GM12878 (cell line): Measurements from ENCODE around the gene TGFB2. TPM values are rescaled to one million over a fixed set of nuclear protein-coding genes. Genes with fewer than 3 reads are reported as not detected.

Source experiments
- ATAC-seq: fragments of 200-7000 bp; cut with Tn5 transposase; 3 replicates; pipeline ENCODE4 v1.9.1; 2020; ENCODE audit warnings: mild to moderate bottlenecking, moderate library complexity
- BruUV-seq: library from RNA; stranded (reverse); fragments of 400-500 nt; replicated peaks from 2 replicates; lab custom pipeline; 2021; lab: Mats Ljungman, UMichigan
- CTCF ChIA-PET: fragments of 300-600 bp; sonication (Branson Sonifier 250); formaldehyde crosslinking; extraction: SDS; loops from one replicate; lab custom pipeline; 2021; ENCODE audit warnings: inconsistent platforms; lab: Yijun Ruan, JAX
- POLR2A ChIA-PET: fragments of 350-600 bp; formaldehyde crosslinking; extraction: SDS; loops from one replicate; lab custom pipeline; 2021; ENCODE audit warnings: inconsistent platforms; lab: Charles Lee
- RAD21 ChIA-PET: fragments of 300-600 bp; sonication (Branson Sonifier 250); formaldehyde crosslinking; loops from one replicate; lab custom pipeline; 2023; ENCODE audit warnings: antibody characterized with exemption; ENCODE audit not compliant: unreplicated experiment; lab: Charles Lee
- SMC1A ChIA-PET: fragments of 300-600 bp; sonication (Branson Sonifier 250); formaldehyde crosslinking; loops from one replicate; lab custom pipeline; 2023; ENCODE audit not compliant: unreplicated experiment, uncharacterized antibody; lab: Charles Lee
- DNase-seq: peaks from one replicate; pipeline ENCODE4 v3.0.0-alpha.2; 2011; ENCODE audit warnings: low read depth, low spot score
- FAIRE-seq: peaks from 3 replicates; lab custom pipeline; 2011; peaks lifted over from hg19 to GRCh38; lab: Jason Lieb, UNC
- H2AFZ ChIP-seq: 2 replicates; pipeline ENCODE4 v1.6.0; 2011; ENCODE audit warnings: low read depth, low read length, control low read depth; ENCODE audit not compliant: control insufficient read depth
- H3K27ac ChIP-seq: 2 replicates; pipeline ENCODE4 v1.5.1; 2011; ENCODE audit warnings: control low read depth; ENCODE audit not compliant: control insufficient read depth, insufficient read depth
- H3K27me3 ChIP-seq, 2 experiments: replicated peaks in 1 of 2; 2 replicates each; pipeline versions ENCODE4 v1.6.0 to v1.6.1; 2011; ENCODE audit warnings: low read length in 1 of 2; ENCODE audit not compliant: control insufficient read depth in 2 of 2, insufficient read depth in 2 of 2
- H3K36me3 ChIP-seq, 2 experiments: 2 replicates each; pipeline ENCODE4 v1.5.1; 2011; ENCODE audit warnings: low read length in 1 of 2; ENCODE audit not compliant: control insufficient read depth in 2 of 2, insufficient read depth in 2 of 2
- H3K4me1 ChIP-seq: 2 replicates; pipeline ENCODE4 v1.6.1; 2011; ENCODE audit warnings: mild to moderate bottlenecking, low read length, moderate library complexity, mixed read lengths; ENCODE audit not compliant: control insufficient read depth, insufficient read depth
- H3K4me2 ChIP-seq: 2 replicates; pipeline ENCODE4 v1.6.0; 2011; ENCODE audit warnings: control low read depth; ENCODE audit not compliant: control insufficient read depth, insufficient read depth
- H3K4me3 ChIP-seq: fragments of 200-600 bp; sonication (generic); 2 replicates; pipeline ENCODE4 v1.5.1; 2016
- H3K79me2 ChIP-seq: 2 replicates; pipeline ENCODE4 v1.6.0; 2011; ENCODE audit warnings: low read length; ENCODE audit not compliant: control insufficient read depth, insufficient read depth
- H3K9ac ChIP-seq: 2 replicates; pipeline ENCODE4 v1.8.0; 2011; ENCODE audit warnings: low read length, control low read depth, mixed read lengths; ENCODE audit not compliant: control insufficient read depth, insufficient read depth
- H3K9me3 ChIP-seq: replicated peaks from 3 replicates; pipeline ENCODE4 v1.5.1; 2011; ENCODE audit warnings: mild to moderate bottlenecking, low read length; ENCODE audit not compliant: control insufficient read depth, insufficient read depth
- H4K20me1 ChIP-seq: 2 replicates; pipeline ENCODE4 v1.6.0; 2011; ENCODE audit not compliant: control insufficient read depth, insufficient read depth
- BCL11A ChIP-seq: IDR thresholded peaks from 2 replicates; pipeline ENCODE4 v1.6.1; 2011; ENCODE audit warnings: low read depth, low read length
- CEBPB ChIP-seq, 2 experiments: fragments of 150-350 bp in 1 of 2; IDR thresholded peaks; 2 replicates each; pipeline ENCODE4 v1.6.1; 2012 to 2014; ENCODE audit warnings: low read depth in 2 of 2, low read length in 2 of 2, borderline replicate concordance in 1 of 2, inconsistent platforms in 1 of 2
- CHD1 ChIP-seq: IDR thresholded peaks from 2 replicates; pipeline ENCODE4 v1.6.1; 2012; ENCODE audit warnings: low read depth, low read length, improper control_type of control experiment
- CHD4 ChIP-seq: fragments of 200-600 bp; sonication (generic); IDR thresholded peaks from 2 replicates; pipeline ENCODE4 v1.6.1; 2016; ENCODE audit warnings: mild to moderate bottlenecking
- GABPA ChIP-seq: IDR thresholded peaks from 2 replicates; pipeline ENCODE4 v1.6.1; 2014; ENCODE audit warnings: antibody characterized with exemption, low read depth, mild to moderate bottlenecking, inconsistent platforms
- GATAD2B ChIP-seq: fragments of 450-650 bp; conservative IDR thresholded peaks from 2 replicates; pipeline ENCODE4 v1.6.1; 2017; ENCODE audit warnings: low read depth, mild to moderate bottlenecking, moderate library complexity
- HDAC2 ChIP-seq: fragments of 200-600 bp; sonication (generic); IDR thresholded peaks from 2 replicates; pipeline ENCODE4 v1.6.1; 2017
- HSF1 ChIP-seq: fragments of 150-350 bp; IDR thresholded peaks from 2 replicates; pipeline ENCODE4 v1.6.1; 2014; ENCODE audit warnings: mild to moderate bottlenecking, low read depth, low read length
- MTA3 ChIP-seq: IDR thresholded peaks from 2 replicates; pipeline ENCODE4 v1.6.1; 2012; ENCODE audit warnings: low read length, inconsistent platforms, borderline replicate concordance
- NBN ChIP-seq: fragments of 450-650 bp; IDR thresholded peaks from 2 replicates; pipeline ENCODE4 v1.6.1; 2016
- PAX5 ChIP-seq: IDR thresholded peaks from 2 replicates; pipeline ENCODE4 v1.6.1; 2011; ENCODE audit warnings: low read depth, low read length, borderline replicate concordance
- SIN3A ChIP-seq: IDR thresholded peaks from 2 replicates; pipeline ENCODE4 v1.6.1; 2012; ENCODE audit warnings: low read depth, low read length, improper control_type of control experiment
- SMARCA5 ChIP-seq: fragments of 450-650 bp; IDR thresholded peaks from 2 replicates; pipeline ENCODE4 v1.6.1; 2017; ENCODE audit warnings: mild to moderate bottlenecking
- STAT1 ChIP-seq: fragments of 450-650 bp; conservative IDR thresholded peaks from 2 replicates; pipeline ENCODE4 v1.6.1; 2014; ENCODE audit warnings: antibody characterized with exemption, mild to moderate bottlenecking
- TCF3 ChIP-seq: IDR thresholded peaks from 2 replicates; pipeline ENCODE4 v1.6.1; 2012; ENCODE audit warnings: low read depth, mild to moderate bottlenecking, low read length, borderline replicate concordance; ENCODE audit not compliant: insufficient read depth
- TCF7 ChIP-seq: IDR thresholded peaks from 2 replicates; pipeline ENCODE4 v1.6.1; 2014; ENCODE audit warnings: antibody characterized with exemption, borderline replicate concordance
- ZNF24 ChIP-seq: fragments of 450-650 bp; IDR thresholded peaks from 2 replicates; pipeline ENCODE4 v1.6.1; 2017; ENCODE audit warnings: antibody characterized with exemption, mild to moderate bottlenecking
- ZNF622 ChIP-seq: fragments of 450-650 bp; IDR thresholded peaks from 2 replicates; pipeline ENCODE4 v1.6.1; 2017; ENCODE audit warnings: mild to moderate bottlenecking, inconsistent platforms
- WGBS: methylation state at CpG from one replicate; pipeline ENCODE4 v1.1.6; 2016; ENCODE audit warnings: low lambda C conversion rate; ENCODE audit not compliant: insufficient replicate concordance, insufficient coverage; ENCODE audit errors: missing lambda C conversion rate; 5-methylcytosine and 5-hydroxymethylcytosine counted together
- in situ Hi-C: fragments of 300-500 bp; cut with MboI; formaldehyde crosslinking; loops from 9 replicates; pipeline ENCODE4 v1.14.3; 2018; ENCODE audit warnings: mixed read lengths
- intact Hi-C: fragments of 100-400 bp; cut with micrococcal nuclease; formaldehyde crosslinking; loops from one replicate; pipeline ENCODE4 v1.14.2; 2022; ENCODE audit not compliant: unreplicated experiment
- polyA plus RNA-seq, 11 experiments: library from polyadenylated mRNA; depleted of rRNA in 4 of 11; unstranded in 6 of 11; stranded (reverse) in 5 of 11; fragments of >200 nt; fragmentation: Nextera tagmentation in 4 of 11; fragmentation: Illumina TruSeq in 1 of 11; extraction: Ambion mirVana in 4 of 11; extraction: Trizol in 1 of 11; gene quantifications; 1 replicate in 1 of 11; 2 replicates in 10 of 11; pipeline versions ENCODE4 v1.2.1 to v1.2.3, GENCODE V29; 2011 to 2016; ENCODE audit warnings: inconsistent platforms in 2 of 11, missing spikeins in 2 of 11, low read depth in 1 of 11
- total RNA-seq, 4 experiments: library from RNA; depleted of rRNA in 3 of 4; stranded (reverse); fragments of >200 nt in 3 of 4; fragmentation: Illumina TruSeq in 1 of 4; extraction: Trizol in 1 of 4; gene quantifications; 2 replicates each; pipeline versions ENCODE4 v1.2.1 to v1.2.3, GENCODE V29; 2013 to 2021
- TF ChIP-seq, protein P1 (sequence below): fragments of 450-650 bp; formaldehyde crosslinking; IDR thresholded peaks from 2 replicates; pipeline ENCODE4 v1.4.0; 2022; ENCODE audit warnings: mild to moderate bottlenecking, moderate library complexity
- TF ChIP-seq, protein P2 (sequence below): fragments of 450-650 bp; IDR thresholded peaks from 2 replicates; pipeline ENCODE4 v1.6.1; 2018; ENCODE audit warnings: mild to moderate bottlenecking, low read depth, moderate library complexity; ENCODE audit not compliant: partially characterized antibody

The TGFB2 gene
- total and polyA plus RNA-seq, 10 of the 15 experiments (the other 5 are each of a cell fraction or from before 2014, with no cell fraction given): 0.03 to 0.11 (median 0.04) TPM; not detected in 6

DNA sequence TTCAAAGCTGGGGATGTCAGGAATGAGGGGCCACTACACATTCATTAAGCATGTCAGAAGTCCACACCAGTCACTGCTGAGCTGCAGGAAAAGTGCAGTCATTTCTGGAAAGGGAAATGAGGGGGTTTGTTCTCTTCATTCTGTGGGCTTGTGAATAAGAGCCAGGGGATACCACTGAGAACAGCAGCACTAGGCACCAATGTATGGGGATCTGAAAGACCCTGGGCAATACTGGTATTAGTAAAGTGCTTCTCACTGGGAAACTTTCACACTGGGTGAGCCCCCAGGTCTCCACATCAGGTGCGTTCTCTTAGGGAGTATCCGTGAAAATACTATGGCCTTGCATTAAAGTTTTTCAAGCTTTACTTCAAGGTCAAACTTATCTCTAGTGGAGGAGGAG lies 49.9 kb downstream of the TGFB2 start (continued):
- TF ChIP-seq BCL11A (no peak), CHD1 (no peak), CEBPB (IDR thresholded peaks at IDR 0.05; ENCODE audit: borderline replicate concordance in 1 of 2, low read depth in 2 of 2, low read length in 2 of 2) (no peak), HDAC2 (no peak), SIN3A (no peak), NBN (no peak)

DNA sequence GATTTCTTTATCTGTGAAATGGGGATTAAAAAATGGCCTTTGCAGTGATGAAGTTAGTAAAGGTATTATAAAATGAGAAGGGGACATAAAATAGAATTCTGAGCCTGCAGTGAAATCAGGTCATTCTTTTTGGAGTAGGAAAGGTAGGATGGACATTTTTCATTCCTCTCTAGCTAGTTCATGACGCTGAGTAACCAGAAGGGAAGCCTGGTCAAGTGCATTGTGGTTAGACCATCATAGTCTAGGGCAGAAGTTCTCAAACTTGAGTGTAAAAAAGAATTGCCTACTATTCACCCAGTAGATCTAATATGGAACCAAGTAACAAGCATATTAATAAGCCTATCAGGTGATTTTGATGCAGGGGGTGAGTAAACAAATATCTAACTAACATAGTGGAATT lies 50.8 kb downstream of the TGFB2 start:
- intact Hi-C loops (no loop called here), in situ Hi-C loops (no loop called here)
- Histone ChIP-seq H3K4me2 (no peak overlapping the region), H3K9ac (no peak overlapping the region), H3K4me3 (no peak overlapping the region), H3K9me3 (no peaks in the 10 kb centered on the region), H4K20me1 (no peaks in the 10 kb centered on the region), H3K79me2 (no peaks in the 10 kb centered on the region), H2AFZ (no peak overlapping the region), H3K36me3 (no peaks in the 10 kb centered on the region), H3K27ac (no peak overlapping the region), H3K27me3 (no peaks in the 10 kb centered on the region), H3K4me1 (no peaks in the 10 kb centered on the region)
- CTCF ChIA-PET: no interaction called here
- no peak for ATAC-seq
- POLR2A ChIA-PET: interaction anchor here (0.7 kb wide), 1 partner anchor 31 kb away, joined by 3 read pairs; no protein-coding TSS in a partner anchor
- no peak for DNase-seq
- no peak for FAIRE-seq
- BruUV-seq: no TSS peak
- WGBS: 0% methylated on average over 1 of the region's 1 CpG
- RAD21 ChIA-PET: no interaction called here
- SMC1A ChIA-PET: no interaction called here
- TF ChIP-seq STAT1 (no peak), GATAD2B (no peak), GABPA (no peak), CHD4 (no peak), TCF7 (no peak), MTA3 (no peak), HSF1 (no peak), TCF3 (no peak), PAX5 (no peak), SMARCA5 (no peak), ZNF24 (no peak), ZNF622 (no peak)
- TF ChIP-seq, protein P1, sequence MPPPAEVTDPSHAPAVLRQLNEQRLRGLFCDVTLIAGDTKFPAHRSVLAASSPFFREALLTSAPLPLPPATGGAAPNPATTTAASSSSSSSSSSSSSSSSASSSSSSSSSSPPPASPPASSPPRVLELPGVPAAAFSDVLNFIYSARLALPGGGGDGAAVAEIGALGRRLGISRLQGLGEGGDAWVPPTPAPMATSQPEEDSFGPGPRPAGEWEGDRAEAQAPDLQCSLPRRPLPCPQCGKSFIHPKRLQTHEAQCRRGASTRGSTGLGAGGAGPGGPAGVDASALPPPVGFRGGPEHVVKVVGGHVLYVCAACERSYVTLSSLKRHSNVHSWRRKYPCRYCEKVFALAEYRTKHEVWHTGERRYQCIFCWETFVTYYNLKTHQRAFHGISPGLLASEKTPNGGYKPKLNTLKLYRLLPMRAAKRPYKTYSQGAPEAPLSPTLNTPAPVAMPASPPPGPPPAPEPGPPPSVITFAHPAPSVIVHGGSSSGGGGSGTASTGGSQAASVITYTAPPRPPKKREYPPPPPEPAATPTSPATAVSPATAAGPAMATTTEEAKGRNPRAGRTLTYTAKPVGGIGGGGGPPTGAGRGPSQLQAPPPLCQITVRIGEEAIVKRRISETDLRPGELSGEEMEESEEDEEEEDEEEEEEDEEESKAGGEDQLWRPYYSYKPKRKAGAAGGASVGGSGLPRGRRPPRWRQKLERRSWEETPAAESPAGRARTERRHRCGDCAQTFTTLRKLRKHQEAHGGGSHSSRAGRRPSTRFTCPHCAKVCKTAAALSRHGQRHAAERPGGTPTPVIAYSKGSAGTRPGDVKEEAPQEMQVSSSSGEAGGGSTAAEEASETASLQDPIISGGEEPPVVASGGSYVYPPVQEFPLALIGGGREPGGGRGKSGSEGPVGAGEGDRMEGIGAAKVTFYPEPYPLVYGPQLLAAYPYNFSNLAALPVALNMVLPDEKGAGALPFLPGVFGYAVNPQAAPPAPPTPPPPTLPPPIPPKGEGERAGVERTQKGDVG: no peak
- TF ChIP-seq, protein P2, sequence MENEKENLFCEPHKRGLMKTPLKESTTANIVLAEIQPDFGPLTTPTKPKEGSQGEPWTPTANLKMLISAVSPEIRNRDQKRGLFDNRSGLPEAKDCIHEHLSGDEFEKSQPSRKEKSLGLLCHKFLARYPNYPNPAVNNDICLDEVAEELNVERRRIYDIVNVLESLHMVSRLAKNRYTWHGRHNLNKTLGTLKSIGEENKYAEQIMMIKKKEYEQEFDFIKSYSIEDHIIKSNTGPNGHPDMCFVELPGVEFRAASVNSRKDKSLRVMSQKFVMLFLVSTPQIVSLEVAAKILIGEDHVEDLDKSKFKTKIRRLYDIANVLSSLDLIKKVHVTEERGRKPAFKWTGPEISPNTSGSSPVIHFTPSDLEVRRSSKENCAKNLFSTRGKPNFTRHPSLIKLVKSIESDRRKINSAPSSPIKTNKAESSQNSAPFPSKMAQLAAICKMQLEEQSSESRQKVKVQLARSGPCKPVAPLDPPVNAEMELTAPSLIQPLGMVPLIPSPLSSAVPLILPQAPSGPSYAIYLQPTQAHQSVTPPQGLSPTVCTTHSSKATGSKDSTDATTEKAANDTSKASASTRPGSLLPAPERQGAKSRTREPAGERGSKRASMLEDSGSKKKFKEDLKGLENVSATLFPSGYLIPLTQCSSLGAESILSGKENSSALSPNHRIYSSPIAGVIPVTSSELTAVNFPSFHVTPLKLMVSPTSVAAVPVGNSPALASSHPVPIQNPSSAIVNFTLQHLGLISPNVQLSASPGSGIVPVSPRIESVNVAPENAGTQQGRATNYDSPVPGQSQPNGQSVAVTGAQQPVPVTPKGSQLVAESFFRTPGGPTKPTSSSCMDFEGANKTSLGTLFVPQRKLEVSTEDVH: no peak
